ENCODE data around the gene CHAT. TPM values are rescaled to one million over a fixed set of nuclear protein-coding genes. Genes with fewer than 3 reads are reported as not detected.
A peak's percentile ranks its signal among the peaks of the same experiment; 100 is the strongest.
"Not testable (repeated sequence)": the region's sequence is repeated elsewhere in the genome, so short reads cannot be mapped to it uniquely, and the experiment has no call there.

The CHAT gene
- total RNA-seq, 1 donor from 2014 or later = not detected

DNA sequence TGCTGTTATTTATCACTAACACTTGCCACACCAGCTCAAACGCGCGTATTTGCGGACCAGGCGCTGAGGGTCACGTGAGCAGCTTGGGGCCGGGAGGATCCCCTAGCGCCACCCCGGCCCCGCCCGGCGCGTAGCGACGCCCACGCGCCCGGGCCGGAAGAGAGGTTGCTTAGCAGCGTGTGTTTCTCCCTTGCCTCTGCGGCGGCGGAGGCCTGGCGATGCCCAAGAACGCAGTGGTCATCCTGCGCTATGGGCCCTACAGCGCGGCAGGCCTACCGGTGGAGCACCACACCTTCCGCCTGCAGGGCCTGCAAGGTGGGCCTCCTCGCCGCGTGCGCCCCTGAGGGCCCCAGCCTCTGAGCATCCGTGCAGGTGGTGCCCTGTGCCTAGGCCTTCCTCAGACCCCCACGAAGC, 65.7 kb downstream of the CHAT start, which contains the start of gene C10orf53:
Gene C10orf53 (plus strand): TSS at position 172 of the 414 bp plus-strand sequence. CDS start 47 bp downstream, at position 219.
- peak within 1 kb of the TSS; percentile 55 for H3K4me3 ChIP-seq
- H3K9ac ChIP-seq = no peak within 1 kb of the TSS
- DNase-seq (ENCODE audit: low spot score) = peak; percentile 89
- no peaks in the 10 kb centered on the region for H3K36me3 ChIP-seq
- Mint-ChIP-seq H3K27ac (no peak within 1 kb of the TSS), H3K36me3 (no peaks in the 10 kb centered on the region), H3K27me3 (ENCODE audit: insufficient read depth, low read depth) (peaks cover 10% of the 10 kb centered on the region), H3K4me1 (peaks cover 5% of the 10 kb centered on the region), H3K9me3 (no peaks in the 10 kb centered on the region), H3K4me3 (peak within 1 kb of the TSS; percentile 77)
- peaks cover 80% of the 10 kb centered on the region for H3K27me3 ChIP-seq
- H2AFZ ChIP-seq (replicated peaks) = peak within 1 kb of the TSS; percentile 99
- no peaks in the 10 kb centered on the region for H3F3A ChIP-seq (ENCODE audit: low read depth)
- H3K9me3 ChIP-seq (ENCODE audit: low read depth) = no peaks in the 10 kb centered on the region
- H3K4me2 ChIP-seq = peak within 1 kb of the TSS; percentile 88
- TF ChIP-seq EZH2phosphoT487 (IDR thresholded peaks at IDR 0.05) = no peak
- peak; percentile 31 for TF ChIP-seq EZH2 (IDR thresholded peaks at IDR 0.05)
- TF ChIP-seq, protein P1, sequence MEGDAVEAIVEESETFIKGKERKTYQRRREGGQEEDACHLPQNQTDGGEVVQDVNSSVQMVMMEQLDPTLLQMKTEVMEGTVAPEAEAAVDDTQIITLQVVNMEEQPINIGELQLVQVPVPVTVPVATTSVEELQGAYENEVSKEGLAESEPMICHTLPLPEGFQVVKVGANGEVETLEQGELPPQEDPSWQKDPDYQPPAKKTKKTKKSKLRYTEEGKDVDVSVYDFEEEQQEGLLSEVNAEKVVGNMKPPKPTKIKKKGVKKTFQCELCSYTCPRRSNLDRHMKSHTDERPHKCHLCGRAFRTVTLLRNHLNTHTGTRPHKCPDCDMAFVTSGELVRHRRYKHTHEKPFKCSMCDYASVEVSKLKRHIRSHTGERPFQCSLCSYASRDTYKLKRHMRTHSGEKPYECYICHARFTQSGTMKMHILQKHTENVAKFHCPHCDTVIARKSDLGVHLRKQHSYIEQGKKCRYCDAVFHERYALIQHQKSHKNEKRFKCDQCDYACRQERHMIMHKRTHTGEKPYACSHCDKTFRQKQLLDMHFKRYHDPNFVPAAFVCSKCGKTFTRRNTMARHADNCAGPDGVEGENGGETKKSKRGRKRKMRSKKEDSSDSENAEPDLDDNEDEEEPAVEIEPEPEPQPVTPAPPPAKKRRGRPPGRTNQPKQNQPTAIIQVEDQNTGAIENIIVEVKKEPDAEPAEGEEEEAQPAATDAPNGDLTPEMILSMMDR (IDR thresholded peaks at IDR 0.05) = no peak
- no peaks in the 10 kb centered on the region for H4K20me1 ChIP-seq (ENCODE audit: low read depth)
- H3K27ac ChIP-seq = no peak within 1 kb of the TSS
- H3K4me1 ChIP-seq = peaks cover 9% of the 10 kb centered on the region
- H3K79me2 ChIP-seq (ENCODE audit: low read depth) = no peaks in the 10 kb centered on the region

- H3K36me3 Mint-ChIP-seq; H3K4me3 Mint-ChIP-seq; H3K4me3 ChIP-seq; H4K20me1 ChIP-seq (ENCODE audit: low read depth); H3F3A ChIP-seq (ENCODE audit: low read depth); H3K36me3 ChIP-seq; H3K4me2 ChIP-seq; H3K9me3 Mint-ChIP-seq; H3K9me3 ChIP-seq (ENCODE audit: low read depth); H3K9ac ChIP-seq; DNase-seq (ENCODE audit: low spot score); H3K4me1 Mint-ChIP-seq; H3K27ac ChIP-seq; H3K27ac Mint-ChIP-seq; H3K79me2 ChIP-seq (ENCODE audit: low read depth); H2AFZ ChIP-seq (replicated peaks); H3K4me1 ChIP-seq: not testable (repeated sequence)
- H3K27me3 Mint-ChIP-seq (ENCODE audit: insufficient read depth, low read depth) = peaks cover 10% of the 10 kb centered on the region
- H3K27me3 ChIP-seq = peaks cover 57% of the 10 kb centered on the region
Observed at GRCh38 chr10:49682449-49682848, 68.6 kb downstream of the CHAT start.

DNA sequence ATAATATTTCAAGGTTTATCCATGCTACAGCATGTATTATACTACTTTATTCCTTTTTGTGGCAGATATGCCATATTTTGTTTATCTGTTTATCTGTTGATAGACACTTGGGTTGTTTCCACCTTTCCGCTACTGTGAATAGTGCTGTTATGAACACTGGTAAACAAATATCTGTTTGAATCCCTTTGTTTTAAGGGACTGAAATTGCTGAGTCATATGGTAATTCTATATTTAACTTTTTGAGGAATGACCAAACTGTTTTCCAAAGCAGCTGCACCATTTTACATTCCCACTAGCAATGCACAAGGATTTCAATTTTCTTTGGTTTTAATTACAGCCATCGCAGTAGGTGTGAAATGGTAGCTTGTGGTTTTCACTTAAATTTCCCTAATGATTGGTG, 69.0 kb downstream of the CHAT start:
- TF ChIP-seq EZH2phosphoT487 (IDR thresholded peaks at IDR 0.05) = no peak
- TF ChIP-seq EZH2 (IDR thresholded peaks at IDR 0.05) = no peak
- TF ChIP-seq, protein P1 (IDR thresholded peaks at IDR 0.05) = no peak
- DNase-seq (ENCODE audit: low spot score) = no peak
- Histone ChIP-seq H3K27ac (no peak overlapping the region), H3K27me3 (peaks cover 57% of the 10 kb centered on the region), H3K4me2 (no peak overlapping the region), H3K9ac (no peak overlapping the region), H3K4me1 (peaks cover 9% of the 10 kb centered on the region), H2AFZ (replicated peaks) (no peak overlapping the region), H3K36me3 (no peaks in the 10 kb centered on the region), H4K20me1 (ENCODE audit: low read depth) (no peaks in the 10 kb centered on the region), H3K9me3 (ENCODE audit: low read depth) (no peaks in the 10 kb centered on the region), H3F3A (ENCODE audit: low read depth) (no peaks in the 10 kb centered on the region), H3K79me2 (ENCODE audit: low read depth) (no peaks in the 10 kb centered on the region), H3K4me3 (no peak overlapping the region)
- H3K36me3 Mint-ChIP-seq = no peaks in the 10 kb centered on the region
- H3K4me3 Mint-ChIP-seq = no peak overlapping the region
- peaks cover 9% of the 10 kb centered on the region for H3K4me1 Mint-ChIP-seq
- H3K27ac Mint-ChIP-seq = no peak overlapping the region
- peaks cover 13% of the 10 kb centered on the region for H3K27me3 Mint-ChIP-seq (ENCODE audit: insufficient read depth, low read depth)
- peaks cover 8% of the 10 kb centered on the region for H3K9me3 Mint-ChIP-seq

DNA sequence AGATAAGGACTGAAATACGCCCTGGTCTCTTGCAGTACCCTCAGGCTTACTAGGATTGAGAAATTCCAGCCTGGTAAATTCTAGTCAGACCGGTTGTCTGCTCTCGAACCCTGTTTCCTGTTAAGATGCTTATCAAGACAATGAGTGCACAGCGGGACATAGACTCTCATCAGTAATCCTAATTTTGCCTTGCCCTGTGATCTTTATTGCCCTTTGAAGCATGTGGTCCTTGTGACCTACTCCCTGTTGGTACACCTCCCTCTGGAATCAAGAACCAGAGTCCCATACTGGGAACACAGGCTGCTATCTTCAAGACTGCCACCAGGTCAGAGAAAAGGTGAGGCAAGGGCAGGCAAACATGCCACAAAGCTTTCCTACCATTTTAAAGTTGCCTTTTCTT, 72.8 kb downstream of the CHAT start:
- DNase-seq (ENCODE audit: low spot score) = no peak
- no peak overlapping the region for H3K4me3 Mint-ChIP-seq
- H3K4me2 ChIP-seq = no peak overlapping the region
- no peak overlapping the region for H3K27ac ChIP-seq
- peaks cover 59% of the 10 kb centered on the region for H3K27me3 ChIP-seq
- peaks cover 31% of the 10 kb centered on the region for H3K4me1 Mint-ChIP-seq
- no peaks in the 10 kb centered on the region for H3F3A ChIP-seq (ENCODE audit: low read depth)
- TF ChIP-seq EZH2 (IDR thresholded peaks at IDR 0.05) = no peak
- no peak for TF ChIP-seq EZH2phosphoT487 (IDR thresholded peaks at IDR 0.05)
- TF ChIP-seq, protein P1 (IDR thresholded peaks at IDR 0.05) = no peak
- H2AFZ ChIP-seq (replicated peaks) = no peak overlapping the region
- H3K36me3 Mint-ChIP-seq = no peaks in the 10 kb centered on the region
- H3K9me3 Mint-ChIP-seq = peaks cover 8% of the 10 kb centered on the region
- H3K27me3 Mint-ChIP-seq (ENCODE audit: insufficient read depth, low read depth) = peaks cover 16% of the 10 kb centered on the region
- no peak overlapping the region for H3K9ac ChIP-seq
- H3K27ac Mint-ChIP-seq = no peak overlapping the region
- H4K20me1 ChIP-seq (ENCODE audit: low read depth) = no peaks in the 10 kb centered on the region
- no peak overlapping the region for H3K4me3 ChIP-seq
- no peaks in the 10 kb centered on the region for H3K9me3 ChIP-seq (ENCODE audit: low read depth)
- H3K36me3 ChIP-seq = no peaks in the 10 kb centered on the region
- H3K79me2 ChIP-seq (ENCODE audit: low read depth) = no peaks in the 10 kb centered on the region
- H3K4me1 ChIP-seq = peaks cover 11% of the 10 kb centered on the region
